Naive thymus-derived CD4-positive, alpha-beta T cell (primary cell): ENCODE measurements around the gene PACS2. TPM values are rescaled to one million over a fixed set of nuclear protein-coding genes. Genes with fewer than 3 reads are reported as not detected.

Experiments used
- ATAC-seq: fragments of 150-1000 bp; cut with Tn5 transposase; 2 replicates; pipeline ENCODE4 v1.10.0; 2021; ENCODE audit warnings: mild to moderate bottlenecking, moderate library complexity
- CTCF ChIA-PET: fragments of 350-600 bp; sonication (Branson Sonifier 250); formaldehyde crosslinking; loops from one replicate; lab custom pipeline; 2021; ENCODE audit warnings: antibody characterized with exemption; lab: Charles Lee
- POLR2A ChIA-PET: fragments of 350-600 bp; sonication (Branson Sonifier 250); formaldehyde crosslinking; loops from one replicate; lab custom pipeline; 2021; ENCODE audit warnings: antibody characterized with exemption, inconsistent platforms; lab: Charles Lee
- DNase-seq, 9 donors: peaks; one replicate each; pipeline versions ENCODE4 v3.0.0 to v3.0.0-alpha.2; 2020 to 2022; ENCODE audit warnings: mixed read lengths in 1 of 9
- H3K27ac ChIP-seq: one replicate; pipeline ENCODE4 v1.7.0; 2013; ENCODE audit warnings: mild to moderate bottlenecking, low read depth, low read length, moderate library complexity
- H3K27me3 ChIP-seq, 2 donors: one replicate each; pipeline ENCODE4 v1.7.0; 2013; ENCODE audit warnings: low read length in 2 of 2, mild to moderate bottlenecking in 2 of 2, moderate library complexity in 2 of 2; ENCODE audit not compliant: control insufficient read depth in 2 of 2, insufficient read depth in 2 of 2
- H3K36me3 ChIP-seq, 3 experiments: 1 replicate in 2 of 3; 2 replicates in 1 of 3; pipeline ENCODE4 v1.7.0; 2013; ENCODE audit warnings: low read length in 3 of 3, mild to moderate bottlenecking in 3 of 3, moderate library complexity in 1 of 3; ENCODE audit not compliant: insufficient read depth in 3 of 3, control insufficient read depth in 2 of 3
- H3K4me1 ChIP-seq, 2 donors: one replicate each; pipeline ENCODE4 v1.7.0; 2013; ENCODE audit warnings: low read length in 2 of 2, mild to moderate bottlenecking in 2 of 2, moderate library complexity in 1 of 2; ENCODE audit not compliant: control insufficient read depth in 2 of 2, insufficient read depth in 2 of 2
- H3K4me3 ChIP-seq: 2 replicates; pipeline ENCODE4 v1.7.0; 2013; ENCODE audit warnings: mild to moderate bottlenecking, low read length
- H3K9me3 ChIP-seq, 3 experiments: 1 replicate in 2 of 3; 2 replicates in 1 of 3; pipeline ENCODE4 v1.7.0; 2013; ENCODE audit warnings: low read length in 3 of 3; ENCODE audit not compliant: control insufficient read depth in 2 of 3
- H3K27ac Mint-ChIP-seq, 9 donors: one replicate each; pipeline ENCODE4 v1.8.0; 2020 to 2022; ENCODE audit warnings: mixed read lengths in 9 of 9, mild to moderate bottlenecking in 8 of 9, moderate library complexity in 5 of 9, inconsistent platforms in 2 of 9
- H3K27me3 Mint-ChIP-seq, 5 donors: one replicate each; pipeline ENCODE4 v1.8.0; 2021 to 2022; ENCODE audit warnings: mixed read lengths in 5 of 5, mild to moderate bottlenecking in 1 of 5
- H3K36me3 Mint-ChIP-seq, 5 donors: one replicate each; pipeline ENCODE4 v1.8.0; 2020 to 2022; ENCODE audit warnings: mixed read lengths in 5 of 5, mild to moderate bottlenecking in 3 of 5, inconsistent platforms in 1 of 5
- H3K4me1 Mint-ChIP-seq, 7 donors: one replicate each; pipeline ENCODE4 v1.8.0; 2020 to 2022; ENCODE audit warnings: mixed read lengths in 7 of 7, mild to moderate bottlenecking in 3 of 7, inconsistent platforms in 1 of 7
- H3K4me3 Mint-ChIP-seq, 10 donors: one replicate each; pipeline ENCODE4 v1.8.0; 2020 to 2022; ENCODE audit warnings: mild to moderate bottlenecking in 10 of 10, mixed read lengths in 10 of 10, moderate library complexity in 6 of 10, inconsistent platforms in 2 of 10
- H3K9me3 Mint-ChIP-seq, 11 donors: one replicate each; pipeline ENCODE4 v1.8.0; 2020 to 2022; ENCODE audit warnings: mixed read lengths in 11 of 11, mild to moderate bottlenecking in 4 of 11, inconsistent platforms in 1 of 11, moderate library complexity in 1 of 11
- intact Hi-C, 2 donors: fragments of 100-400 bp; cut with micrococcal nuclease; formaldehyde crosslinking; loops; one replicate each; pipeline ENCODE4 v1.15.1; 2023
- polyA plus RNA-seq, 2 donors: library from polyadenylated mRNA; unstranded; fragments of 300-500 nt; fragmentation: Illumina TruSeq; gene quantifications; one replicate each; pipeline ENCODE4 v1.2.3, GENCODE V29; 2021
- total RNA-seq, 6 experiments: library from RNA in 5 of 6; stranded (reverse) in 5 of 6; gene quantifications; 1 replicate in 5 of 6; 2 replicates in 1 of 6; pipeline ENCODE4 v1.2.3 and lab custom pipeline; 2021 to 2026

PACS2 gene
- total and polyA plus RNA-seq, 7 experiments from 2014 or later, result 1.5 to 75.4 (median 69.2) TPM

- H3K4me3 Mint-ChIP-seq, result no peak overlapping the region
- H3K9me3 ChIP-seq, result no peaks in the 10 kb centered on the region
- ATAC-seq (no peak), DNase-seq (no peak)
- H3K27ac ChIP-seq, result no peak overlapping the region
- no peaks in the 10 kb centered on the region for H3K9me3 Mint-ChIP-seq
- no peaks in the 10 kb centered on the region for H3K27me3 ChIP-seq
- POLR2A ChIA-PET, result no interaction called here
- no peak overlapping the region for H3K4me3 ChIP-seq
- intact Hi-C loops, result no loop called here
- H3K4me1 ChIP-seq, result peaks cover 6% of the 10 kb centered on the region in 2 donors
- no peaks in the 10 kb centered on the region for H3K27me3 Mint-ChIP-seq
- H3K27ac Mint-ChIP-seq, result no peak overlapping the region
- CTCF ChIA-PET, result no interaction called here
- peaks cover 0 to 17% (median 9%) of the 10 kb centered on the region in 7 donors for H3K4me1 Mint-ChIP-seq
- H3K36me3 Mint-ChIP-seq, result no peaks in the 10 kb centered on the region
- H3K36me3 ChIP-seq, result peaks cover 0 to 3% (median 0%) of the 10 kb centered on the region in 3 experiments
Measured at GRCh38 chr14:105393151-105393550, 78.6 kb downstream of the PACS2 start.

GRCh38 chr14:105394714-105395537, 80.4 kb downstream of the PACS2 start:
- Histone ChIP-seq H3K27ac (no peak overlapping the region), H3K9me3 (peaks cover 0 to 1% (median 0%) of the 10 kb centered on the region in 3 experiments), H3K27me3 (no peaks in the 10 kb centered on the region), H3K4me1 (peaks cover 18 to 19% of the 10 kb centered on the region in 2 donors), H3K36me3 (peaks cover 0 to 9% (median 4%) of the 10 kb centered on the region in 3 experiments), H3K4me3 (no peak overlapping the region)
- Mint-ChIP-seq H3K27ac (no peak overlapping the region), H3K4me1 (peaks cover 0 to 28% (median 14%) of the 10 kb centered on the region in 7 donors), H3K27me3 (no peaks in the 10 kb centered on the region), H3K9me3 (no peaks in the 10 kb centered on the region), H3K4me3 (no peak overlapping the region), H3K36me3 (peaks cover 0 to 4% (median 0%) of the 10 kb centered on the region in 5 donors)
- POLR2A ChIA-PET, result interaction anchor here (0.7 kb wide), 1 partner anchor 20 kb away, joined by 3 read pairs; no protein-coding TSS in a partner anchor
- DNase-seq (no peak), ATAC-seq (no peak)
- intact Hi-C loops, result no loop called here
- CTCF ChIA-PET, result interaction anchor here (0.6 kb wide), 1 partner anchor 116 kb away, joined by 3 read pairs; no protein-coding TSS in a partner anchor

GRCh38 chr14:105395538-105395854, 80.9 kb downstream of the PACS2 start:
- no peak overlapping the region for H3K4me3 Mint-ChIP-seq
- H3K4me1 Mint-ChIP-seq, result peaks cover 0 to 23% (median 11%) of the 10 kb centered on the region in 7 donors
- no peak overlapping the region for H3K4me3 ChIP-seq
- ATAC-seq (no peak), DNase-seq (no peak)
- CTCF ChIA-PET, result interaction anchor here (0.6 kb wide), 1 partner anchor 117 kb away, joined by 3 read pairs; no protein-coding TSS in a partner anchor
- H3K36me3 Mint-ChIP-seq, result peaks cover 4 to 9% (median 4%) of the 10 kb centered on the region in 5 donors
- H3K9me3 ChIP-seq, result peaks cover 0 to 7% (median 0%) of the 10 kb centered on the region in 3 experiments
- H3K27me3 ChIP-seq, result no peaks in the 10 kb centered on the region
- no peak overlapping the region for H3K27ac Mint-ChIP-seq
- peaks cover 0 to 4% (median 4%) of the 10 kb centered on the region in 11 donors for H3K9me3 Mint-ChIP-seq
- peaks cover 0 to 14% (median 4%) of the 10 kb centered on the region in 3 experiments for H3K36me3 ChIP-seq
- H3K4me1 ChIP-seq, result peaks cover 20 to 23% of the 10 kb centered on the region in 2 donors
- no peaks in the 10 kb centered on the region for H3K27me3 Mint-ChIP-seq
- POLR2A ChIA-PET, result no interaction called here
- intact Hi-C loops, result no loop called here
- no peak overlapping the region for H3K27ac ChIP-seq

DNA sequence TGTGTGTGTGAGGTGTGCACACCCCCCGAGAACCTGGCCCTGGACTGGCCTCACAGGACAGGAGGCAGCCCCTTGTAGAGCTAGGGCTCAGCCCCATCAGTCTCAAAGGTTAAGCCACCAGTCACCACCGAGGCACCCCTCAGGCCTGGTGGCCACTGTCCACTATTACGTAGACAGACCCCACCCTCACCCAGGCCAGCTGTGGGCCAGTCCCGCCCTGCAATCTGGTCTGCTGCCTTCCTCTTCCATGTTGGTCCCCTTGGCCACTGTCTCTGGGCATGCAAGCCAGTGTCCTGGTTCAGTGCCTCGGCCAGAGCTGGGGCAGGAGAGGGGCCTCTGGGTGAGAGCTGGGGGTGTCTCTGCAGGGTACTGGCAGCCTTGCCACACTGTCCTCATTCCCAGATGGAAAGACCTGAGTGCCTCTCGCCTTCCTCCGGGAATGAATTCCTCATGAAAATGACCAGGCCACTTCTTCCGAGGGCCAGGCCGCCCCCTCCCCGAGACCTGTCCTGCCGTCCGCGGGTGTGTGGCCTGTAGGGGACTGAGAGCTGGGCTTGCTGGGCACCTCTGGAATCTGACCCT, 82.9 kb downstream of the PACS2 start:
- Histone ChIP-seq H3K4me1 (peaks cover 20 to 23% of the 10 kb centered on the region in 2 donors), H3K27ac (peak overlapping the region; percentile 87), H3K9me3 (peaks cover 0 to 12% (median 0%) of the 10 kb centered on the region in 3 experiments), H3K27me3 (no peaks in the 10 kb centered on the region), H3K4me3 (peak overlapping the region; percentile 63), H3K36me3 (peaks cover 0 to 21% (median 4%) of the 10 kb centered on the region in 3 experiments)
- DNase-seq (no peak), ATAC-seq (no peak)
- CTCF ChIA-PET, result interaction anchor here (2.0 kb wide), 1 partner anchor 83 kb away, joined by 5 read pairs; no protein-coding TSS in a partner anchor
- H3K36me3 Mint-ChIP-seq, result peaks cover 12 to 24% (median 15%) of the 10 kb centered on the region in 5 donors
- peak overlapping the region; percentile 76 to 95 (median 81) for H3K4me3 Mint-ChIP-seq
- intact Hi-C loops, result no loop called here
- peaks cover 4 to 24% (median 14%) of the 10 kb centered on the region in 11 donors for H3K9me3 Mint-ChIP-seq
- H3K27me3 Mint-ChIP-seq, result no peaks in the 10 kb centered on the region
- POLR2A ChIA-PET, result interaction anchor here (0.7 to 1.6 kb wide), 4 partner anchors 12 to 92 kb away, joined by 3 to 6 read pairs (median 4); no protein-coding TSS in a partner anchor
- H3K4me1 Mint-ChIP-seq, result peaks cover 0 to 22% (median 11%) of the 10 kb centered on the region in 7 donors
- H3K27ac Mint-ChIP-seq, result peak overlapping the region; percentile 57 to 92 (median 86)

GRCh38 chr14:105398044-105398725, 83.6 kb downstream of the PACS2 start, which contains the start of gene TEX22:
TSS of gene TEX22 (plus strand) at chr14:105398538. CDS start at chr14:105399341, 803 bp downstream.
- Histone ChIP-seq H3K36me3 (peaks cover 0 to 21% (median 4%) of the 10 kb centered on the region in 3 experiments), H3K4me3 (peak within 1 kb of the TSS; percentile 63), H3K27ac (peak within 1 kb of the TSS; percentile 87), H3K4me1 (peaks cover 20 to 25% of the 10 kb centered on the region in 2 donors), H3K27me3 (no peaks in the 10 kb centered on the region), H3K9me3 (peaks cover 0 to 15% (median 0%) of the 10 kb centered on the region in 3 experiments)
- Mint-ChIP-seq H3K4me3 (peak within 1 kb of the TSS; percentile 78 to 95 (median 83)), H3K27ac (peak within 1 kb of the TSS; percentile 57 to 95 (median 86)), H3K9me3 (peaks cover 6 to 31% (median 16%) of the 10 kb centered on the region in 11 donors), H3K36me3 (peaks cover 12 to 25% (median 15%) of the 10 kb centered on the region in 5 donors), H3K4me1 (peaks cover 6 to 29% (median 18%) of the 10 kb centered on the region in 7 donors), H3K27me3 (no peaks in the 10 kb centered on the region)
- ChIA-PET CTCF (interaction anchor here (1.5 to 2.0 kb wide), 2 partner anchors 83 to 92 kb away, joined by 3 to 5 read pairs; no protein-coding TSS in a partner anchor), POLR2A (interaction anchor here (0.7 to 1.6 kb wide), 4 partner anchors 11 to 91 kb away, joined by 3 to 6 read pairs (median 4); no protein-coding TSS in a partner anchor)
- DNase-seq, result peak; percentile 75 to 98 (median 84)
- intact Hi-C loops, result loop anchor here (1.0 kb wide), 6 partner anchors 13 to 97 kb away; partner anchors contain the start of genes BRF1 (in 1 of the 2), MTA1 (in 1 of the 2) and TEDC1 (in 1 of the 2)
- peak; percentile 93 for ATAC-seq
